NCI-H2081 (cell line): Measurements from ENCODE around the gene GPR137.

Experiments
- DNase-seq, 2 experiments: peaks; one replicate each; lab custom pipeline; 2025; lab: John Stamatoyannopoulos, UW

GPR137 gene

DNA sequence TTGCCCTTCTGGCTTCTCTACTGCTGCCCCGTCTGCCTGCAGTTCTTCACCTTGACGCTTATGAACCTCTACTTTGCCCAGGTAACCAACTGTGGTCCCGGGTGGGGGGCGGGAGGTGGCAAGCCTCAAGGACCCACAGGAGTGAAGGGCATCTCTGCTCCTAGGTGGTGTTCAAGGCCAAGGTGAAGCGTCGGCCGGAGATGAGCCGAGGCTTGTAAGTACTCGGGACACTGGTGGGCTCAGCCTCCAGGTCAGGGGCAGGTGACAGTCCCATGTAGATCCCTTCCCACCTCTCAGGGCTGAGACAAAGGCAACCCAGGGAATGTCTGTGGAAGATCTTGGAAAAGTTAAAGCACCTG, 1.1 kb downstream of the GPR137 start:
- DNase-seq: no peak

DNA sequence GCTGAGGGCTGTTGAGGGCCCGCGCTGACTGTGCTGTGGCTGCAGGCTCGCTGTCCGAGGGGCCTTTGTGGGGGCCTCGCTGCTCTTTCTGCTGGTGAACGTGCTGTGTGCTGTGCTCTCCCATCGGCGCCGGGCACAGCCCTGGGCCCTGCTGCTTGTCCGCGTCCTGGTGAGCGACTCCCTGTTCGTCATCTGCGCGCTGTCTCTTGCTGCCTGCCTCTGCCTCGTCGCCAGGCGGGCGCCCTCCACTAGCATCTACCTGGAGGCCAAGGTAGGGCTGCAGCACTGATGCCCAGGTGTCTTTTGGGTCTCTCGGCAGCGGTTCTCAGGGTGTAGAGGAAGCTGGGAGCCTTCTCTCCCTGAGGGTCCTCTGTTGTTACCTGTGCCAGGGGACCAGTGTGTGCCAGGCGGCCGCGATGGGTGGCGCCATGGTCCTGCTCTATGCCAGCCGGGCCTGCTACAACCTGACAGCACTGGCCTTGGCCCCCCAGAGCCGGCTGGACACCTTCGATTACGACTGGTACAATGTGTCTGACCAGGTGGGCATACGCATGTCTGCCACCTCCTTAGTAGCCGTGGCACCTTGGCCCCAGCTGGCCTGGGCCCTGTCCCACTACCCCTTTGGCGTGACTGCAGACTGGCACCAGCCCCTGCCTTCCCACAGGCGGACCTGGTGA, 2.2 kb downstream of the GPR137 start:
- DNase-seq: no peak

DNA sequence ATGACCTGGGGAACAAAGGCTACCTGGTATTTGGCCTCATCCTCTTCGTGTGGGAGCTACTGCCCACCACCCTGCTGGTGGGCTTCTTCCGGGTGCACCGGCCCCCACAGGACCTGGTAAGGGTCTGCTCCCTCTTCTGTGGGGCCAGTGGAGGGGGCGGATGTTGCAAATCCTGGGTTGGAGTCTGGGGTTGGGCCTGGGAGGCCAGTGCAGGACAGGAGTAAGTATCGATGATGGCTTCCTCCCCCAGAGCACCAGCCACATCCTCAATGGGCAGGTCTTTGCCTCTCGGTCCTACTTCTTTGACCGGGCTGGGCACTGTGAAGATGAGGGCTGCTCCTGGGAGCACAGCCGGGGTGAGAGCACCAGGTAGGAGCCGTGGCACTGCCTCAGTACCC, 2.7 kb downstream of the GPR137 start:
- no peak for DNase-seq

DNA sequence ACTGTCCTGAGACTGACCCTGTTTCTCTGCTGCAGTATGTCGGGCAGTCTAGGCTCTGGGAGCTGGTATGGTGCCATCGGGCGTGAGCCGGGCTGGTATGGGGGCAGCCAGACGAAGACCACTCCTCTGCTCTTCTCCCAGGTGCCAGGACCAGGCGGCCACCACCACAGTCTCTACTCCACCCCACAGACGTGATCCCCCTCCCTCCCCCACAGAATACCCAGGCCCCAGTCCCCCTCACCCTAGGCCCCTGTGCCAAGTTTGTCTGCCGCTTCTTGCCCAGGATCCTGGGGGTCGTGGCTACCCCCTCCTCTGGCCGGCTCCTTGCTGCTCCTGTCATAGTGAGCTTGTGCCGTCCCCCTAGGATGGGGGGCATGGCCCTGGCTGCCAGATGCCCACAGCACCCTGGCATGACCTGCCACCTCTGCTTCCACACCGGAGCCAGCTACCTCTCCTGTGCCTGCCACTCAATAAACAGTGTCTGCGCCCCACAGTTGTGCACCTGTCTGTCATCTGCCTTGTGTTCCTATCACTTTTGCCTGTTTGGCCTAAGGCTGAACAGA, 3.4 kb downstream of the GPR137 start:
- DNase-seq: no peak

DNA sequence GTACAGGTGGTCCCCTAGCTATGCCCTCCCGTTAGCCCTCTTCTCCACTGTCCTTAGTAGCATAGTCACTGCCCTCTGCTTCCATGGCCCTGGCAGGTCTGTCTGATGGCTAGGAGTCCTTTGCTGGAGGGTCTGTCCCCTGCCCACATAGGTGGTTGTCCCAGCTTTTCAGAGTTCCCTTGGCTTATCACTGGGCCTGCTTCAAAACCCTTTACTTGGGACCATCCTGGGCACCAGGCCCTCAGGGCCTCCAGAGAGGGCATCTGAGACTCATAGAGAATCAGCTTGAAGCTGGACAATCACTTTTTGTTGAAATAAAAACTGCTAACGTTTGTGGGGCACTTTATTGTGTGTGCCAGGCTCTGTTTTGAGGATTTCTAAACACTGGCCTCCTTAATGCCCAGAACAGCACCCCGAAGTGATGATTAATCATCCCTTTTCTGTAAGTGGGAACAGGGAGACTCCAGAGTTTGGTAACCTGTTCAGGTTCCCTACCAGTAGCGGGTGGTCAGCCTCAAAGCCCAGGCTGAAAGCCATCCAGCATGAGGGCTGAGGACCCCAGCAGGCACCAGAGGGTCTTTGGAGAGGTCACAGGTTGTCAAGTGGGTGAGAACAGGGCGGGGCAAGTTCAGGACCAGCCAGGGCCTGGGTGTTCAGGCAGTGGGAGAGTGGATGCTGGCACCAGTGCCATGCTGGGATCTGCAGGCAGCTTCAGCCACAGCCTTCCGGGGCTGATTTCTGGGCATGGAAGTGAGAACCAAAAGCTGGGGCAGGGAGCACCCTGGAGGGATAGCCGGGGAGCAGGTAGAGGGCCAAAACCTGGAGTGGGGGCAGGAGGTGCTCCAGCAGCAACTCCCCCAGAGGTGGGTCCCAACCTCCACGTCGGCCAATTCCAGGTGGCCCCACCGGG, 5.0 kb downstream of the GPR137 start:
- no peak for DNase-seq

DNA sequence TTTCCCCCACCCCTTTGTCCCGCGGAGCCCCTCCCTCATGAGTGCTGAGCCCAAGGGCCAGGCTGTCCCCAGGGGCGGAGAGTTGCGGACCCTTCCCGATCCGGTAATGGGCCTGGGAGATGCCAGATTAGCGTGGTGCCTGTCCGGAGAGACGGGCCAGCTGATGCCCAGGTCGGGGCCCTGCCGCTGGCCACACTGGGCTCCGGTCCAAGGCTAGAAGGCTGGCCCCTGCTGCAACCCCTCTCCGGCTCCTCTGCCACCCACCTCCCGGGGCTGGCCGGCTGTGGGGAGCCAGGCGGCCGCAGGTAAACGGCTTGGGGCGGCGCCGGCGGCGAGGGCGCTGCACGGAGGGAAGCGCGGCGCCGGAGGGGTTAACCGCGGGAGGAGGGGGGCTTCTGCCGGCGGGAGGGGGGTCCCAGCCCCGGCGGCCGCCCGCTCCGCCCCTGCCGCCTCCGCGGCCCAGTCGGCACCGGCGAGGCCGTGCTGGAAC, 5.7 kb downstream of the GPR137 start, which contains the start of gene KCNK4:
Gene KCNK4 (plus strand): TSS at position 41 of the 490 bp plus-strand sequence. CDS start 1,717 bp downstream, outside the sequence.
- no peak for DNase-seq

DNA sequence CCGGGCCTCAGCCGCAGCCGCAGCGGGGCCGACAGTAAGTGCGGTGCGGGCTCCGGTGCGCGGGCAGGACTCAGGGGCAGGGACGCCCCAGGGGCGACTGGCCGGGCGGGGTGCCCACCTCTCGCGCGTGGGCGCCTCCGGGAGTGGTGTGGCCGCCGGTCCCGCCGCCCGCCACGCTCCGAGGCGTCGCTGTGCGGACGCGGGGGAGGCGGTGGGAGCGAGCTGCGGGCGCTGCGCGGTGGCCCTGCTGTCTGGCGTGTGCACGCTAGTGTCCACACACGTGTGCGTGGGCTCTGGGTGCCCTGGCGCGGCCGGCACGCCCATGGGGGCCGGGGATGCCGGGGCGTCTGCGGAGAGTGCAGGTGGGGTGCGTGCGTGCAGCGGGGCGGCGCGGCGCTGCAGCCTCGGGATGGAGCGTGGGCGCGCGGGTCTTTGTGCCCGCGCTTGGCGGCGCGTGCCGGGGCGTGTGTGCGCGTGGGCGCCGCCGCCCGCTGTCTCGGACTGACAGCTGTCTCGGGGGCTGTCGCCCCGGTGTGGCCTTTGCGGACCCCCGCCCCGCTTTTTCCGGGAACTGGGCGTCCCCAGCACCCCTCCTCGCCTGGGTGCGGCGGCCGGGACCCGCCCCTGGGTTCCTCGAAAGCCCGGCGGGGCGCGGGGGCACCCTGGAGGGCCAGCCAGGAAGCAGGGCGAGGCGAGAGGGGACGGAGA, 6.3 kb downstream of the GPR137 start:
- DNase-seq: no peak

DNA sequence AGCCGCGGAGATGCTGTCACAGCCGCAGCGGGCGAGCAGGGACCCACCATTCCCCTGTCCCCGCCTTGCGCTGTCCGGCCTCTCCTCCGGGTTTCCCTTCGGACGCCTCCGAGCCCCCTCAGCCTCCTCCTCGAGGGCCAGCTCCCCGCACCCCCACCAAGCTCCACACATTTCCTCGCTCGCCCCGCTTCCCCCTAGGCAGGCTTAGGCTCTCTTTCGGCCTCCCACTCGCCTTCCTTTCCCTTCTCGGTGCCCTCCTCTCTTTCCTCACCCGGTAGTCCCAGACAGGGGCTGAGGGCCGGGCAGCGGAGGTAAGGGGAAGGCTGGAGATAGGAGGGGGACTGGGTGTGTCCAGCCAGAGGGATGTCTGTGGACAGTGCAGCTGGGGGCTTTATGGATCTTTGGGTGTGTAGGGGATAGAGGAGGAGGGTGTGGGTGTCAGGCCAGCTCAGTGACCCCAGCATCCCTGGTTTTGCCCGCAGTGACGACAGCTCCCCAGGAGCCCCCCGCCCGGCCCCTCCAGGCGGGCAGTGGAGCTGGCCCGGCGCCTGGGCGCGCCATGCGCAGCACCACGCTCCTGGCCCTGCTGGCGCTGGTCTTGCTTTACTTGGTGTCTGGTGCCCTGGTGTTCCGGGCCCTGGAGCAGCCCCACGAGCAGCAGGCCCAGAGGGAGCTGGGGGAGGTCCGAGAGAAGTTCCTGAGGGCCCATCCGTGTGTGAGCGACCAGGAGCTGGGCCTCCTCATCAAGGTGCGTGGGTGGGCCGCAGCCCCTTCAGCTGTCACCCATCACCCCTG, 7.0 kb downstream of the GPR137 start:
- no peak for DNase-seq

DNA sequence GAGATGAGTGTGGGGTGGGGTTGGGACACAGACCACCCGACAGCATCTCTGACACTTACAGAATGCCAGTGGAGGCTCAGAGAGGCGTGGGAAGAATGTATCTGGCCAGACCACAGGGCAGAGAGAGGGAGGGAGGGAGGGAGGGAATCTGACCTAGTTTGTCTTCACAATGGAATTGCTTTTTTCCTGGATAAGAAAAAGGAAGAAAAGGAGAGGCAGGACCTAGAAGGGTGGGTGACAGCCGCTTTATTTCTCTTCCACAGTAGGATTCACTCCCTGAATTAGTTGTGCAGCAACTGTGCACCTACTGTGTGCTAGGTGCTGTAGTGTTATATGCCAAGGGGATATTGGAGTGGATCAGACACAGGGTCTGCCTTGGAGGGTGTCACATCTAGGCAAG, 9.1 kb downstream of the GPR137 start:
- no peak for DNase-seq

DNA sequence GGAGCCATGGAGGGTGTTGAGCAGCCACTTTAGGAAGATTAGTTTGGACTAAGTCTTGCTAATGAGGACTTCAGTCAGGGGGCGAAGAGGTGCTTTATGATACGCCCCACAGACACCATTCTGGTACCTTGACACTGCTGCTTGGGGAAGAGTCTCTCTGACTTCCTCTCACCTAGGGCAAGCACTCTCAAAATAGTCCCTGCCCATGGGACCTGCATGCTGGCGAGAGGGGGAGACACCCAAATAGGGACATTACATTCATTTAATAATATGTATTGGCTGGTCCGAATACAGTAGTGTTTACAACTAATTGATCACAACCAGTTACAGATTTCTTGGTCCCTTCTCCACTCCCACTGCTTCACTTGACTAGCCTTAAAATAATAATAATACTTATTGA, 10.1 kb downstream of the GPR137 start:
- DNase-seq: no peak

DNA sequence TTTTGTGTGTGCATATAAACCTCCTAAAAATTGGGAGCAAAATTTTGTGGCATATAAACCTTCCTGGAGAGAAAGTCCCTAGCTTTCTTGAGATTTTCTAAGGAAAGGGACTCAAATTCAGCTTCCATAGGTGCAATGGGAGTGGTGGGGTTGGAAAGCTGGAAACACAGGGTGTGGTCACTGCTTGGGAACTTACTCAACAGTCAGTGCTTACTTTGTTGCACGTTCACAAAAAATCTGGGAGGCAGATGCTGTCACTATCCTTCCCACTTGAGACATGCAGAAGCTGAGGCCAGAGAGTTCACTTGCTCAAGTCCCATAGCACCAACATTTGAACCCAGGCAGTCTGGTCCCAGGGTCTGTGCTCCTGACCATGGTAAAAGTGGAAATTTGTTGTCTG, 10.6 kb downstream of the GPR137 start:
- no peak for DNase-seq

DNA sequence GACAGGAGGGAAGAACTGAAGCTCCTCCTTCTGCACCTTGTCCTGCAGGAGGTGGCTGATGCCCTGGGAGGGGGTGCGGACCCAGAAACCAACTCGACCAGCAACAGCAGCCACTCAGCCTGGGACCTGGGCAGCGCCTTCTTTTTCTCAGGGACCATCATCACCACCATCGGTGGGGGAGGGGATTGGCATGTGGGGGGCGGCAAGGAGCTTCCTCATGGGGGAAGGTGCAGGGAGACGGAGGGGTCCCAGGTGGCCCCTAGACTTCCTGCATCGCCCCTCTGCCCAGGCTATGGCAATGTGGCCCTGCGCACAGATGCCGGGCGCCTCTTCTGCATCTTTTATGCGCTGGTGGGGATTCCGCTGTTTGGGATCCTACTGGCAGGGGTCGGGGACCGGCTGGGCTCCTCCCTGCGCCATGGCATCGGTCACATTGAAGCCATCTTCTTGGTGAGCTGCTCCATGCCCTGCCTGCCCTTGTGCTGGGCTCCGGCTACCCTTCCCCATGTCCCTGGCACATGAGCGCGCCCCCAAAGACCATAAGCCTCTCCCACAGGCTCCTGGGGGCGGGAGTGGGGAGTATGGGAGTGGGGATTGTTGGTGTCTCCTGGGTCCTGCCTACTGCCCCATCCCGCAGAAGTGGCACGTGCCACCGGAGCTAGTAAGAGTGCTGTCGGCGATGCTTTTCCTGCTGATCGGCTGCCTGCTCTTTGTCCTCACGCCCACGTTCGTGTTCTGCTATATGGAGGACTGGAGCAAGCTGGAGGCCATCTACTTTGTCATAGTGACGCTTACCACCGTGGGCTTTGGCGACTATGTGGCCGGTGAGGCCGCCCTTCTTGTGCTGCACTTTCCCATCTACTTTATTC, 11.4 kb downstream of the GPR137 start:
- no peak for DNase-seq

DNA sequence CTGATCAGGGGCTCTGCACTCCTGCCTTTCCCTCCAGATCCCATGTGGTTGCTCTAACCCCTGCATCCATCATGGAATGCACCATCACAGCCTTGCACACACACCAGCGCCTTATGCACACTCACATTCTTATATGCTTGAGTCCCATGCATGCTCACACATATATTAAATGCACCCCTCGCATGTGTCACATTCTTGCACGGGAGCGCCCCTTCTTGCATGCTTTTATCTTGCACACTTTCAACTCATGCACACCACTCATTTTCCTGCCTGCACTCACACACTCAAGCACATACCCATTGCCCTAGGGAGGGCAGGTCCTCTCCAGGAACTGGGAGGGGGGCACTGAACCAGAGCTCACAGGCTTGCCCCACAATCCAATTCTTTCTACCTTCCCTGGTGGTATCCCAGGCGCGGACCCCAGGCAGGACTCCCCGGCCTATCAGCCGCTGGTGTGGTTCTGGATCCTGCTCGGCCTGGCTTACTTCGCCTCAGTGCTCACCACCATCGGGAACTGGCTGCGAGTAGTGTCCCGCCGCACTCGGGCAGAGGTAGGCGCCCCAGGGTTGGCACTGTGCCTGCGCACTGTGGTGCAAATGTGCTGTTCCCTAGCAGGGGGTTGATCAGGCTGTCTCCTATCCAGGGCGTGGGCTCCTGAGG, 12.2 kb downstream of the GPR137 start:
- peak; percentile 20 to 46 for DNase-seq

DNA sequence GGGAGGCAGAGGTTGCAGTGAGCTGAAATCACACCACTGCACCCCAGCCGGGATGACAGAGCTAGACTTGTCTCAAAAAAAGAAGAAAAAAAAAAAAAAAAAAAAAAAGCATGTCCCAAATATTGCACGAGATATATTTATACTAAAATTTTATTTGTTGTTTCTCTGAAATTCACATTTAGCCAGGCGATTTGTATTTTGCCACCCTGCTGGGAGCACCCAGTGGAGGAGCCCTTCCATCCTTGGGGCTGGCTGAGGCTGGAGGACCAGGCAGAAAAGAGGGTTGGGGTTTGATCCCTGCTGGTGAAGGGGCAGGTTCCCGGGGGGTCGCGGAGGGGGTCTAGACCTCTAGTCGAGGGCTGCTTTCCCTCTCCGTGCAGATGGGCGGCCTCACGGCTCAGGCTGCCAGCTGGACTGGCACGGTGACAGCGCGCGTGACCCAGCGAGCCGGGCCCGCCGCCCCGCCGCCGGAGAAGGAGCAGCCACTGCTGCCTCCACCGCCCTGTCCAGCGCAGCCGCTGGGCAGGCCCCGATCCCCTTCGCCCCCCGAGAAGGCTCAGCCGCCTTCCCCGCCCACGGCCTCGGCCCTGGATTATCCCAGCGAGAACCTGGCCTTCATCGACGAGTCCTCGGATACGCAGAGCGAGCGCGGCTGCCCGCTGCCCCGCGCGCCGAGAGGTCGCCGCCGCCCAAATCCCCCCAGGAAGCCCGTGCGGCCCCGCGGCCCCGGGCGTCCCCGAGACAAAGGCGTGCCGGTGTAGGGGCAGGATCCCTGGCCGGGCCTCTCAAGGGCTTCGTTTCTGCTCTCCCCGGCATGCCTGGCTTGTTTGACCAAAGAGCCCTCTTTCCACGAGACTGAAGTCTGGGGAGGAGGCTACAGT, 13.6 kb downstream of the GPR137 start:
- DNase-seq: no peak

DNA sequence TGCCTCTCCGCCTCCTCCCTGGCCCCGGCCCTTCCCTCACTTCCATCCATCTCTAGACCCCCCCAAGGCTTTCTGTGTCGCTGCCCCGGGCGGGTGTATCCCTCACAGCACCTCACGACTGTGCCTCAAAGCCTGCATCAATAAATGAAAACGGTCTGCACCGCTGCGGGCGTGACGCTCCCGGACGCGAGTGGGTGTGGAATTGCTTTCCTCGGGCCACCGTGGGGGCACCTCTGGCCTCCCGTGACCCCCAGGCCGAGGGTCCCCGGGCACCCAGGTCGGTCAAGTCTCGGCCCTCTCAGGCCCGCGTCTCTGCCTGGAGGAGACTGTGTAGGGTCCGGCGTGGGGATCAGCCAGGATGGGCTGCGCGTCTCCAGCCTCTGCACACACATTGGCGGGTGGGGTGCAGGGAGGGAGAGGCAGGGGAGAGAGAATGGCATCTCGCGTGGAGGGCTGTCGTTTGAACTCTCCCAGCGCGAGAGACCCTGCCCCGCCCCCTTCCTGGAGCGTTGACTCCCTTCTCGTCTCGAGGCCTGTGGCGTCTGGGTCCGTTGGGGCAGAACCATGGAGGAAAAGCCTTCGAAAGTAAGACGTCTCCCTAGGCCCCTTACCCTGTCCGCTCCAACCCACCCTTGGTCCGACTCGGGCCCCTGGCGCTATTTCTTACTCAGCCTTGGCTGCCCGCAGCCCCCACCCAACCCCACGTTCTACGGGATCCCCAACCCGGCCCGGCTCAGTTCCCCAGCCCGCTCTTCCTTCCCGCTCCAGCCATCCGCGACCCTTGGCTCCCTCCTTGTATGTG, 14.4 kb downstream of the GPR137 start, which contains the start of gene CATSPERZ:
Gene CATSPERZ (plus strand): TSS at position 512 of the 802 bp plus-strand sequence. CDS start 53 bp downstream, at position 565.
- DNase-seq: no peak

DNA sequence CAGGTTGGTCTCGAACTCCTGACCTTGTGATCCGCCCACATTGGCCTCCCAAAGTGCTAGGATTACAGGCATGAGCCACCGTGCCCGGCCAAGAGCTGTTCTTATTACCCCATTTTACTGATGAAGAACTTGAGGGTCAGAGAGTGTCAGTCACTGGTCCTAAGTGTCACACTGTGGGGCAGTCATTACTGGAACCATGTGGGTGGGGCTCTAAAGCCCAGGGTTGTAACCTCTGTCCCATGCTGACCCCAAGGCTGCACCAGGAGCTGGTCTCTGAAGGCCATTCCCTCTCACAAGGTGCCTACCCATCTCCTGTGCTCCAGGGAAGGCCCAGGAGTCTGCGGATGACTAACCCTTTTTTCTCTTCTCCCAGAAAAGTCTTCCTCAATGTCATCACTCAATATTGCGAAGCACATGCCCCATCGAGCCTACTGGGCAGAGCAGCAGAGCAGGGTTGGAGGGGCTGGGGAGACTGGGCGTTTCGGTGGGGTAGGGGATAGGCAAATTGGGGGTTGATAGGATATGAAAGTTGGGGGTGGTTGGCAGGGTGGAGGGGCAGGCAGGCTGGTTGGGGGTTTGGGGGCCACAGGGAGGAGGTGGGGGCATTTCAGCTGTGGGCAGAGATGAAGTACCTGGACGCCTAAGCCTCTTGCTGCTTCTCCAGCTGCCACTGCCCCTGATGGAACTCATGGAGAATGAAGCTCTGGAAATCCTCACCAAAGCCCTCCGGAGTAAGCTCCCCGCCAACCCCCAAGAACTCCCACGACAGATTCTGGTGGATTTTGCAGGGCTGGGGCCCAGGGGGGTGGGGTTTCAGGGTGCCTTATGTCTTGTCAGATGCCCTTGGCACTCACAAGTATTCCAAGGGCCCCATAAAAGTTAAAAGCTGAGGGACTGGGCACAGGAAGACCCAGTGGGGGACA, 17.7 kb downstream of the GPR137 start:
- no peak for DNase-seq

DNA sequence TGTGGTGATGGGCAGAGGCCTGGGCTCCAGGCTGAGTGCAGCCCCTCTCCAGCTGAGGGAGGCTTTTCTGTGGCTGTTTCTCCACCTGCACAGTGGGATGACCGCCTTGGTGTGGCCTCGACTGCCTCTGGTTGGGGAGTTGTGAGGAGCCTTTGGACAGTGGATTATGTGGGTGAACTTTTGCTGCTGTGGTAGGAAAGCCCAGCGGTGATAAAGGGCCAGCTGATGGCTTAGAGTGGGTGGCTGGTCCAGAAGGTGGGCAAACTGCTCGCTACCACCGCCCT, 18.3 kb downstream of the GPR137 start:
- no peak for DNase-seq
